SK-N-SH (cell line): ENCODE data around the gene PPIF. TPM values are rescaled to one million over a fixed set of nuclear protein-coding genes. Genes with fewer than 3 reads are reported as not detected.

Source experiments
- CTCF ChIA-PET: fragments of 300-600, 350-600 bp; formaldehyde crosslinking; extraction: SDS; loops from one replicate; lab custom pipeline; 2021; lab: Yijun Ruan, JAX
- POLR2A ChIA-PET: fragments of 350-600 bp; sonication (Branson Sonifier 250); formaldehyde crosslinking; extraction: SDS; loops from one replicate; lab custom pipeline; 2020; ENCODE audit warnings: antibody characterized with exemption, inconsistent platforms; lab: Yijun Ruan, JAX
- DNase-seq: peaks from one replicate; pipeline ENCODE4 v3.0.0; 2012
- H2AFZ ChIP-seq: fragments of 200-600 bp; sonication (generic); 2 replicates; pipeline ENCODE4 v1.8.1; 2016; ENCODE audit warnings: antibody characterized with exemption, mild to moderate bottlenecking, low read depth
- H3F3A ChIP-seq: fragments of 200-600 bp; sonication (generic); replicated peaks from 2 replicates; pipeline ENCODE3; 2016; ENCODE audit warnings: antibody characterized with exemption, mild to moderate bottlenecking; ENCODE audit not compliant: insufficient read depth
- H3K27ac ChIP-seq, 2 experiments: fragments of 200-500 bp in 1 of 2; fragments of 200-600 bp in 1 of 2; sonication (Bioruptor generic) in 1 of 2; sonication (generic), shearing (Covaris generic) in 1 of 2; 2 replicates each; pipeline versions ENCODE4 v1.5.1 to v1.6.1; 2014 to 2016; ENCODE audit warnings: low read depth in 2 of 2, inconsistent platforms in 1 of 2, low read length in 1 of 2, mild to moderate bottlenecking in 1 of 2, mixed read lengths in 1 of 2
- H3K27me3 ChIP-seq: fragments of 200-600 bp; sonication (generic), shearing (Covaris generic); 2 replicates; pipeline ENCODE4 v1.6.1; 2016; ENCODE audit warnings: mixed run types; ENCODE audit not compliant: insufficient read depth
- H3K36me3 ChIP-seq, 2 experiments: fragments of 200-500 bp in 1 of 2; fragments of 200-600 bp in 1 of 2; sonication (Bioruptor generic) in 1 of 2; sonication (generic) in 1 of 2; replicated peaks in 1 of 2; 2 replicates each; pipeline versions ENCODE3 to v1.5.1; 2014 to 2016; ENCODE audit warnings: low read length in 1 of 2, mild to moderate bottlenecking in 1 of 2; ENCODE audit not compliant: insufficient read depth in 2 of 2, control insufficient read depth in 1 of 2
- H3K4me1 ChIP-seq, 2 experiments: fragments of 200-500 bp in 1 of 2; fragments of 200-600 bp in 1 of 2; sonication (Bioruptor generic) in 1 of 2; sonication (generic), shearing (Covaris generic) in 1 of 2; 2 replicates each; pipeline versions ENCODE4 v1.5.1 to v1.6.1; 2014 to 2016; ENCODE audit warnings: low read depth in 1 of 2, low read length in 1 of 2, mixed run types in 1 of 2; ENCODE audit not compliant: insufficient read depth in 2 of 2, control insufficient read depth in 1 of 2
- H3K4me2 ChIP-seq: fragments of 200-600 bp; sonication (generic), shearing (Covaris generic); 2 replicates; pipeline ENCODE4 v1.6.1; 2017; ENCODE audit warnings: mixed run types
- H3K4me3 ChIP-seq, 2 experiments: fragments of 200-500 bp in 1 of 2; fragments of 200-600 bp in 1 of 2; sonication (Bioruptor generic) in 1 of 2; sonication (generic), shearing (Covaris generic) in 1 of 2; 2 replicates each; pipeline versions ENCODE4 v1.5.1 to v1.8.1; 2014 to 2016; ENCODE audit warnings: low read depth in 2 of 2, inconsistent platforms in 1 of 2, low read length in 1 of 2, mild to moderate bottlenecking in 1 of 2, mixed read lengths in 1 of 2, moderate library complexity in 1 of 2
- H3K79me2 ChIP-seq: fragments of 200-600 bp; sonication (generic); 2 replicates; pipeline ENCODE4 v1.8.1; 2017; ENCODE audit warnings: mild to moderate bottlenecking; ENCODE audit not compliant: insufficient read depth
- H3K9ac ChIP-seq: fragments of 200-600 bp; sonication (generic); 2 replicates; pipeline ENCODE4 v1.6.1; 2017; ENCODE audit warnings: mixed run types
- H3K9me2 ChIP-seq: fragments of 200-600 bp; sonication (generic); 2 replicates; pipeline ENCODE4 v1.6.1; 2017; ENCODE audit warnings: mixed run types
- H3K9me3 ChIP-seq: fragments of 200-600 bp; sonication (generic); 2 replicates; pipeline ENCODE4 v1.6.1; 2017; ENCODE audit warnings: mixed run types, mild to moderate bottlenecking, moderate library complexity
- H4K20me1 ChIP-seq: fragments of 200-600 bp; sonication (generic); 2 replicates; pipeline ENCODE4 v1.6.1; 2017; ENCODE audit warnings: mild to moderate bottlenecking, mixed run types; ENCODE audit not compliant: insufficient read depth
- ELF1 ChIP-seq: IDR thresholded peaks from 2 replicates; pipeline ENCODE4 v1.4.0; 2012
- EZH2phosphoT487 ChIP-seq: fragments of 200-600 bp; sonication (generic); IDR thresholded peaks from 2 replicates; pipeline ENCODE4 v1.6.1; 2017; ENCODE audit warnings: low read depth, mixed run types, mild to moderate bottlenecking, antibody characterized with exemption, moderate library complexity, borderline replicate concordance
- FOSL2 ChIP-seq: IDR thresholded peaks from 2 replicates; pipeline ENCODE4 v1.4.0; 2012; ENCODE audit warnings: low read depth, mild to moderate bottlenecking, moderate library complexity, borderline replicate concordance
- MXI1 ChIP-seq: IDR thresholded peaks from 2 replicates; pipeline ENCODE4 v1.6.1; 2012; ENCODE audit warnings: mild to moderate bottlenecking, low read depth, low read length, improper control_type of control experiment
- RAD21 ChIP-seq: IDR thresholded peaks from 2 replicates; pipeline ENCODE4 v1.6.1; 2012; ENCODE audit warnings: mild to moderate bottlenecking, low read length
- RFX5 ChIP-seq: IDR thresholded peaks from 2 replicates; pipeline ENCODE4 v1.6.1; 2012; ENCODE audit warnings: mild to moderate bottlenecking, improper control_type of control experiment, low read length
- SIN3A ChIP-seq: IDR thresholded peaks from 2 replicates; pipeline ENCODE4 v1.6.1; 2012; ENCODE audit warnings: low read depth, mild to moderate bottlenecking, low read length, moderate library complexity, borderline replicate concordance
- SMC3 ChIP-seq: IDR thresholded peaks from 2 replicates; pipeline ENCODE4 v1.6.1; 2012; ENCODE audit warnings: low read depth, low read length, improper control_type of control experiment
- TAF1 ChIP-seq: IDR thresholded peaks from 2 replicates; pipeline ENCODE4 v1.6.1; 2012; ENCODE audit warnings: low read depth, mild to moderate bottlenecking, low read length, moderate library complexity, borderline replicate concordance
- WGBS: methylation state at CpG from one replicate; pipeline ENCODE4 v1.1.6; 2017; ENCODE audit warnings: low lambda C conversion rate; 5-methylcytosine and 5-hydroxymethylcytosine counted together
- polyA plus RNA-seq, 3 experiments: library from polyadenylated mRNA; depleted of rRNA; stranded (reverse); fragments of >200 nt; gene quantifications; 2 replicates each; pipeline ENCODE4 v1.2.3, GENCODE V29; 2012
- TF ChIP-seq, protein P1 (sequence below): IDR thresholded peaks from 2 replicates; pipeline ENCODE4 v1.4.0; 2012; ENCODE audit warnings: low read depth, borderline replicate concordance
- TF ChIP-seq, protein P2 (sequence below): IDR thresholded peaks from 2 replicates; pipeline ENCODE4; 2012

Gene PPIF
- polyA plus RNA-seq, 1 of the 3 experiments (the other 2 are of a cell fraction) = 85.9 TPM

DNA sequence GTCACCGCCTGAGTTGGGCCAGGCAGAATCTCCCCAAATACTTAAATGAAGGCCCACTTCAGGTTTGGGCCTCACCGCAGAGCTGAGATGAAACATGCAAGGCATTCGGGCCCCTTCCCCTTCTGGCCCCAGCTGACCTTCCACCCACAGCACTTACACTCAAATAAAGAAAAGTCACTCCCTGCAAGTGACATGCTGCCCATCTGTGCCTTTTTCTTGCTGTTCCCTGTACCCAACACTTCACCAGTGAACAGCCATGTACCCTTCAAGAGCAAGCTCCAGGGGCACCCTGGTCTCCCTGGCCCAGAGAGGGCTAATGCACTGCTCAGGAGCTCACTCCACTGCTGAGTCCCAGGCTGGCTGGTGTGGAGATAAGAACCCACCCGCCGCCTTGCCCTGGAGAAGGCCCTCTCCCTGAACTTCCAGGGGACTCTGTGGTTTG, 57.4 kb downstream of the PPIF start:
- no peaks in the 10 kb centered on the region for H3K36me3 ChIP-seq
- H3K79me2 ChIP-seq = peaks cover 3% of the 10 kb centered on the region; the same call in 1 of the 2 replicates
- peaks cover 20% of the 10 kb centered on the region; the same call in 1 of the 2 replicates for H4K20me1 ChIP-seq
- no peak overlapping the region for H3K9ac ChIP-seq
- WGBS = 99% methylated on average over 5 of the region's 5 CpGs
- H3K27me3 ChIP-seq = no peaks in the 10 kb centered on the region
- no peak for DNase-seq
- H3K9me2 ChIP-seq = no peaks in the 10 kb centered on the region
- TF ChIP-seq, protein P1, sequence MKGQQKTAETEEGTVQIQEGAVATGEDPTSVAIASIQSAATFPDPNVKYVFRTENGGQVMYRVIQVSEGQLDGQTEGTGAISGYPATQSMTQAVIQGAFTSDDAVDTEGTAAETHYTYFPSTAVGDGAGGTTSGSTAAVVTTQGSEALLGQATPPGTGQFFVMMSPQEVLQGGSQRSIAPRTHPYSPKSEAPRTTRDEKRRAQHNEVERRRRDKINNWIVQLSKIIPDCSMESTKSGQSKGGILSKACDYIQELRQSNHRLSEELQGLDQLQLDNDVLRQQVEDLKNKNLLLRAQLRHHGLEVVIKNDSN = no peak
- TF ChIP-seq MXI1 (no peak), SIN3A (no peak), ELF1 (no peak), RAD21 (no peak), EZH2phosphoT487 (no peak), FOSL2 (no peak), TAF1 (no peak), RFX5 (no peak), SMC3 (no peak)
- TF ChIP-seq, protein P2, sequence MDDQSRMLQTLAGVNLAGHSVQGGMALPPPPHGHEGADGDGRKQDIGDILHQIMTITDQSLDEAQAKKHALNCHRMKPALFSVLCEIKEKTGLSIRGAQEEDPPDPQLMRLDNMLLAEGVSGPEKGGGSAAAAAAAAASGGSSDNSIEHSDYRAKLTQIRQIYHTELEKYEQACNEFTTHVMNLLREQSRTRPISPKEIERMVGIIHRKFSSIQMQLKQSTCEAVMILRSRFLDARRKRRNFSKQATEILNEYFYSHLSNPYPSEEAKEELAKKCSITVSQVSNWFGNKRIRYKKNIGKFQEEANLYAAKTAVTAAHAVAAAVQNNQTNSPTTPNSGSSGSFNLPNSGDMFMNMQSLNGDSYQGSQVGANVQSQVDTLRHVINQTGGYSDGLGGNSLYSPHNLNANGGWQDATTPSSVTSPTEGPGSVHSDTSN = no peak
- no peak overlapping the region for H2AFZ ChIP-seq
- H3K27ac ChIP-seq = peak overlapping the region in 1 of 2 experiments; percentile 51; a peak in 2 of 4 replicates
- H3F3A ChIP-seq = peaks cover 10% of the 10 kb centered on the region
- no peaks in the 10 kb centered on the region for H3K9me3 ChIP-seq
- H3K4me3 ChIP-seq = no peak overlapping the region; a peak in 1 of 4 replicates
- H3K4me2 ChIP-seq = no peak overlapping the region
- H3K4me1 ChIP-seq = peaks cover 25 to 97% of the 10 kb centered on the region in 2 experiments
- ChIA-PET POLR2A (no interaction called here), CTCF (interaction anchor here (0.6 to 3.4 kb wide), 4 partner anchors 16 to 83 kb away, joined by 3 to 16 read pairs (median 5); no protein-coding TSS in a partner anchor)

Other genes with a start within 250 kb of the PPIF start
- gene ZCCHC24, start 98.2 kb downstream of the PPIF start, polyA plus RNA-seq (2012; rRNA removed) = 15.8 and 16.2 TPM in 2 replicates
- 0.26 and 1.0 TPM in 2 replicates for gene EIF5AL1, start 165.1 kb downstream of the PPIF start, polyA plus RNA-seq (2012; rRNA removed)
- gene SFTPA2, start 212.9 kb downstream of the PPIF start, polyA plus RNA-seq (2012; rRNA removed) = not detected in 2 replicates